Measurements from ENCODE around the gene OR2V2. TPM values are rescaled to one million over a fixed set of nuclear protein-coding genes. Genes with fewer than 3 reads are reported as not detected.
"Not testable (repeated sequence)": the region's sequence is repeated elsewhere in the genome, so short reads cannot be mapped to it uniquely, and the experiment has no call there.

The OR2V2 gene
- total and polyA plus RNA-seq, 8 donors: not detected

- Histone ChIP-seq H3K4me3 (no peak overlapping the region), H3K27me3 (peaks cover 0 to 17% (median 2%) of the 10 kb centered on the region in 4 donors), H3K9me3 (no peaks in the 10 kb centered on the region), H3K36me3 (no peaks in the 10 kb centered on the region), H3K27ac (no peak overlapping the region), H3K4me1 (no peaks in the 10 kb centered on the region)
- WGBS, 2 donors: 43 to 51% methylated on average over 11 of the region's 11 CpGs
- peak in 1 of 6 donors; percentile 4 for DNase-seq
- FAIRE-seq: no peak
- ATAC-seq: no peak
- no peak for TF ChIP-seq CTCF (IDR thresholded peaks at IDR 0.05)
- intact Hi-C loops (cut with DNase I): no loop called here
Observed at GRCh38 chr5:181109489-181110013, 37.8 kb upstream of the OR2V2 start.

- Histone ChIP-seq H3K9me3 (no peaks in the 10 kb centered on the region), H3K36me3 (no peaks in the 10 kb centered on the region), H3K4me1 (no peaks in the 10 kb centered on the region), H3K4me3 (no peak overlapping the region), H3K27me3 (peaks cover 0 to 20% (median 3%) of the 10 kb centered on the region in 4 donors), H3K27ac (no peak overlapping the region)
- intact Hi-C loops (cut with DNase I): no loop called here
- no peak for TF ChIP-seq CTCF (IDR thresholded peaks at IDR 0.05)
- FAIRE-seq (no peak), ATAC-seq (no peak), DNase-seq (peak in 1 of 6 donors; percentile 2)
- 80 to 86% methylated on average over 5 of the region's 5 CpGs for WGBS, 2 donors
Observed at GRCh38 chr5:181111010-181111409, 36.4 kb upstream of the OR2V2 start.

GRCh38 chr5:181112476-181112875 lies 34.9 kb upstream of the OR2V2 start:
- ATAC-seq: no peak
- FAIRE-seq: no peak
- Histone ChIP-seq H3K4me3 (no peak overlapping the region), H3K4me1 (no peaks in the 10 kb centered on the region), H3K36me3 (no peaks in the 10 kb centered on the region), H3K9me3 (no peaks in the 10 kb centered on the region), H3K27ac (no peak overlapping the region), H3K27me3 (peaks cover 3 to 23% (median 4%) of the 10 kb centered on the region in 4 donors)
- no peak for DNase-seq
- 45 to 60% methylated on average over 5 of the region's 5 CpGs for WGBS, 2 donors
- intact Hi-C loops (cut with DNase I): no loop called here
- no peak for TF ChIP-seq CTCF (IDR thresholded peaks at IDR 0.05)

GRCh38 chr5:181113572-181113971 lies 33.8 kb upstream of the OR2V2 start:
- ATAC-seq; H3K36me3 ChIP-seq; H3K4me3 ChIP-seq; H3K4me1 ChIP-seq; H3K9me3 ChIP-seq; FAIRE-seq; intact Hi-C loops (cut with DNase I); H3K27ac ChIP-seq; DNase-seq: not testable (repeated sequence)
- WGBS, 2 donors: 72 to 89% methylated on average over 8 to 10 of the region's 13 CpGs
- H3K27me3 ChIP-seq: peaks cover 3 to 18% (median 4%) of the 10 kb centered on the region in 4 donors

- no peak for ATAC-seq
- no peaks in the 10 kb centered on the region for H3K4me1 ChIP-seq
- no peaks in the 10 kb centered on the region for H3K9me3 ChIP-seq
- no peak overlapping the region for H3K27ac ChIP-seq
- 38 to 42% methylated on average over 33 of the region's 33 CpGs for WGBS, 2 donors
- DNase-seq: peak in 2 of 6 donors; percentile 4 to 32
- TF ChIP-seq CTCF (IDR thresholded peaks at IDR 0.05): no peak
- H3K4me3 ChIP-seq: no peak overlapping the region
- no peaks in the 10 kb centered on the region for H3K36me3 ChIP-seq
- intact Hi-C loops (cut with DNase I): no loop called here
- H3K27me3 ChIP-seq: peaks cover 3 to 18% (median 4%) of the 10 kb centered on the region in 4 donors
- FAIRE-seq: no peak
Observed at GRCh38 chr5:181114284-181114843, 33.0 kb upstream of the OR2V2 start.
